CMK (cell line): Measurements from ENCODE around the gene GATA3.
"Not testable (repeated sequence)": the region's sequence is repeated elsewhere in the genome, so short reads cannot be mapped to it uniquely, and the experiment has no call there.

ENCODE experiments used
- DNase-seq: peaks from one replicate; pipeline ENCODE4 v3.0.0-alpha.2; 2010; ENCODE audit warnings: low read depth

GATA3 gene

GRCh38 chr10:8054494-8055407 lies at the start of gene GATA3:
GATA3 (plus strand) TSS chr10:8054688; CDS start chr10:8055656, 968 bp downstream.
- no peak for DNase-seq

DNA sequence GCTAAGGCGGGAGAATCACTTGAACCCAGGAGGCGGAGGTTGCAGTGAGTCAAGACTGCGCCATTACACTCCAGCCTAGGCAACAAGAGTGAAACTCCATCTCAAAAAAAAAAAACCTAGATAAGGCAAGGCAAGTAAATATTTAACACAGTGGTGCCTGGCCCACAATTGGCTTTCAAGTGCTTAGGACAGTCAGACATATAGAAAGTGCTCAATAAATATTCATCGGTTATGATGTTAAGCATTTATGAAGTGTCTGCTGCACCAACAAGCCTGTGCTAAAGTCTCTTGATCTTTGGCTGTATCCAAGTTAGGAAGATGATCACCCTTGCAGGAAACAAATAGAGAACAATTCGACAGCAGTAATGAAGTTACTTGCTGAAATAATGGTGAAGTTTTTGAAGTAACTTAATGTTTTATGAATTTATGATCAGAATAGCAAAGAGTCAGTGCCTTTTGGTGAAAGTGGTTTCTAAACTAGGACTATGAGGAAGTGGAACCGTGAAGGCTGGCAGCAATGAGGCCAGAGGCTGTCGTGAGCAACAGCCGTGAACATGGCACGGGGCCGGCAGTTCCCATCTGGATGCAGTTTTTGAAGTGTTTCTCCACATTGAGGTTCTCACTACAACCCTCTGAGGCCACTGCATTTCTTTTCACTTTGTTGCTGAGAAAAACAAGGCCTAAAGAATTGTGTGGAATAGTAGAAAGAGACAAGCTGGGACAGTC lies 48.1 kb upstream of the GATA3 start:
- DNase-seq: no peak

- no peak for DNase-seq
Measured at GRCh38 chr10:8009031-8009430, 45.5 kb upstream of the GATA3 start.

- no peak for DNase-seq
Measured at GRCh38 chr10:8013006-8013405, 41.5 kb upstream of the GATA3 start.

DNA sequence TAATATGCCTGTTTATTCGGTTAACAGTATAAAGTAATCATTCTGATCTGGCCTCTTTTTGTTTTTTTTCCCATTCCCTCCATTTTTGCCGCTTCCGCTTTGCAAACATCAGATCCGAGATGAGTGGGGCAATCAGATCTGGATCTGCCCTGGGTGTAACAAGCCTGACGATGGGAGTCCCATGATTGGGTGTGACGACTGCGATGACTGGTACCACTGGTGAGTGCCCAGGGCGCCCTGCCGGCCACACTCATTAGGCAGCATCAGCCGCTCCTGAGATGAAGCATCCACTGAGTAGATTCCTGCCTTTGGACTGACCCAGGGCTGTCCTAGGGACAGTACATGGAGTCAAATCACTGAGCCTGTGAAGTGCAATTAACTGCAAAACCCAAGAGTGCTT lies 40.9 kb upstream of the GATA3 start:
- DNase-seq: no peak

DNA sequence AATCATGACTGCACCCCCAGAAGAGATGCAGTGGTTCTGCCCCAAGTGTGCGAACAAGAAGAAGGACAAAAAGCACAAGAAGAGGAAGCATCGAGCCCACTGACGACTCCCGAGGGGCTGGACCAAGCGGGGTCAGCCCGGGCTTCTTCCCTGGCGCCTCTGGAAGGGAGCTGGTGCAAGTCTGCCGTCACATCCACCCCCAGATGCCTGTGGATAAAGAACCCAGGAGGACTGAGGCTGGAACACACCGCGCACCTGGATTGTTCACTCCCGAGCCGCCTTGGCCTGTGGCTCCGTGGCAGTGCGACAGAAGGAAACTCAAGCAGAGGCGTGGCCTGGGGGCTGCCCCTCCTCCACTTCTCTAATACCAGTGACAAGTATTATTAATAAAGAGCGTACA lies 39.8 kb upstream of the GATA3 start:
- DNase-seq: no peak

GRCh38 chr10:8017277-8017676 lies 37.2 kb upstream of the GATA3 start:
- no peak for DNase-seq

DNA sequence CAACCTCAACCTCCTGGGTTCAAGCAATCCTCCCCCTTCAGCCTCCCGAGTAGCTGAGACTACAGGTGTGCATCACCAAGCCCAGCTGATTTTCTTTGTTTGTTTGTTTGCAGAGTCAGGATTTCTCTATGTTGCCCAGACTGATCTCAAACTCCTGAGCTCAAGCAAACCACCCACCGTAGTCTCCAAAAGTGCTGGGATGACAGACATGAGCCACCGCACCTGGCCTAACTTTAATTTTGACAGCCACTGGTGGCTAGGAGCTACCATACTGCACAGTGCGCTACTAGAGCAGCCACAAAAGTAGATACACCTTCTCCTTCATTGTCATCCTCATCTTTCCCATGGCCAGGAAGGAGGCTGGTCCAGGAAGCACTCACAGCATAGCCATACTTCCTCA lies 31.2 kb upstream of the GATA3 start:
- no peak for DNase-seq

DNA sequence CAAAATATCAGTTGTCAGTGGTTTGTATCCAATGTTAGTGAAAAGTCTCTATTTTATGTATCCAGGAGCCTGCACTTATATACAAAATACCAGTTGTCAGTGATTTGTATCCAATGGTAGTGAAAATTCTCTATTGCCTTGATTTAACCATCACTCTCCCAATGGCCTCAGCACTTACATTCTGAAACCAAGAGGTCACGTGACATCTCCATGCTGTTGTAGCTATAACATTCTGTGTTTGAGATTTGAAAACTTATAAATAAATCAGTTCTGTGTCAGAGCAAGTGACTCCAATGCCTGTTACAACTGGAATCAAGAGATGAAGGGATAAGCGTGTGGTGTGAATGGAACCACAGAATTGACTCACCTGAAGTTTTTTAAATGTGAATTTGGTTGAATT lies 30.6 kb upstream of the GATA3 start:
- DNase-seq: no peak

- DNase-seq: no peak
Measured at GRCh38 chr10:8026349-8027259, 27.9 kb upstream of the GATA3 start.

DNA sequence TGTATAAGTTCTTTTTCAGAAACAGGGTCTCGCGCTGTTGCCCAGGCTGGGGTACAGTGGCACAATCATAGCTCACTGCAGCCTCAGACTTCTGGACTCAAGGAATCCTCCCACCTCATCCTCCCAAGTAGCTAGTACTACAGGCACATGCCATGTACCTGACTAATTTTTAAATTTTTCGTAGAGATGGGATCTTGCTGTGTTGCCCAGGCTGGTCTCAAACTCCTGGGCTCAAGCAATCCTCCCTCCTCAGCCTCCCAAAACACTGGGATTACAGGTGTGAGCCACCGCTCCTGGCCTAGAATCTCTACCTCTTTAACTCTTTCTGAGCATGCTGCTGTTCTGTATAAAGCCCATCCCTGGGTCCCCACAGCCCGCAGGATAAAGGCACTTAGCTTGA lies 23.3 kb upstream of the GATA3 start:
- not testable (repeated sequence) for DNase-seq

DNA sequence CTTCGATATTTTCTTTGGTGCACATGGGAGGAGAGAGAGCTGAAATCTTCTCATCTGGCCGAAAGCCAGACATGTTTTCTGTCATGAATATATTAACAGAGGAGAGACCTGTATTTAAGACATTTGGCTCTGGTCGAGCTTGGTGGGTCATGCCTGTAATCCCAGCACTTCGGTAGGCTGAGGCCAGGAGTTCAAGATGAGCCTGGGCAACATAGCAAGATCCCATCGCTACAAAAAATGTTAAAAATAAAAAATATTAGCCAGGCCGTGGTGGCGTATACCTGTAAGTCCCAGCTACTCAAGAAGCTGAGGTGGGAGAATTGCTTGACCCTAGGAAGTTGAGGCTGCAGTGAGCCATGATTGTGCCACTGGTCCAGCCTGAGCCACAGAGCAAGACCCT lies 21.9 kb upstream of the GATA3 start:
- no peak for DNase-seq

GRCh38 chr10:8033812-8034465 lies 20.5 kb upstream of the GATA3 start:
- DNase-seq: no peak

DNA sequence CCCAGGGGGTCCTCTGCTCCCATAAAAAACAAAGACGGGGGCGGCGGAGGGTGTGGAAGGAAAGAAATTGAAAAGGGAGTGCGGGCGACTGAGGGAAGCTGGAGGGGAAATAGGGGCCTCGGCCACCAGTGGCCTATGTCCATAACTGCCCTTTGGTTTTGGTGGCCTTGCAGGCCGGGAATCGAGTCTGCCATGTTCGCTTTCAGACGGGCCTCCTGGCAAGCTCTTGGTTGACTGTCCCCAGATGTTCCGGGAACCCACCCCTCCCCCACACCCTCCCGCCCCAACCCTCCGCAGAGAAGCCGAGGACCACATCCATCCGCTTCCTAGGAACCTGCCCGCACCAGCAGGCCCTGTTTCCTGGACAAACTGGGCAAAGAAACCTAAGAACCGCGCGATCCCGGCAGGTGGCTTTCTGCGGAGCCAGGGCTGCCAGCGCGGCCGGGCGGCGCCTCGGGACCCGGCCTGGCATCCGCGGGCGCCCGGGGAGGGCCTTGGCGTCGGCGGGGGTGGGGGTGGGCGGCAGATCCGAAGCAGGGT lies 20.0 kb upstream of the GATA3 start:
- no peak for DNase-seq

- DNase-seq: no peak
Measured at GRCh38 chr10:8035006-8035640, 19.4 kb upstream of the GATA3 start.

DNA sequence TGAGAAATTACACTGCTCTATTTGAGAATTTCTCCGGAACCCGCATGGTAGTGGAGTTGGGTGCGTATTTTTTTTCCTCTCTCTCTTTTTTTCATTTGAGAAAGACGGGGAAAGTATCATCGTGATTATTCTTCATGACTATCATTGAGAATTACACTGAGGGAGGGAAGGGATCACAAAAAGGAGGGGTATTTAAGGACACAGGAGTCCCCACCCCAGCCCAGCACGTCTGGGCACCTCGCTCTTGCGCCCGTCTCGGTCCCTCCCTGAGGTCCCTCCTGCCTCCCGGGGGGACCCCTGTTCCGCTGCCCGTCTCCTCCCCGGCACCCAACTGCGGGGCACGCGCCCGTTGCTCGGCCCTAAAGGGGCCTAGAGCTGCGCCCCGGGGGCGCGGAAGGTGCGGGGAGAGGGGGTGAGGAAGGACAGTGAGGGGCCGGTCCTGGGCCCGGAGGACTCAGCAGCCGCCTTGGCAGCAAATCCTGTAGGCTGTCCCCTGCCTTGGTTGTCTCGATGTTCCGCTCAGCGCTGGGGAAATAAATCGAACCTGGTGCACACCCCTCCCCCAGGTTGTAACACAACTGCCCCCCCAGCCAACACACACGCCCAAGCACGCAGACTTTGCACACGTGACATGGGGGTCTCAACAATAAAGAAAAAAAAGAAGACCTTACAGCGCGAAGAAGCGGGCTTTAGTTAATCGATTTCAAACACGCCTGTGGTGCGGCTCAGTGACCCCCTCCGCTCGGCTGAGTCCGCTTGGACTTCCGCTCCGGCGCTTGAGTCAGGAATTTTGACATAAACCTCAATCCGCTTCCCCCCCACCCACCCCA lies 18.6 kb upstream of the GATA3 start:
- no peak for DNase-seq

- no peak for DNase-seq
Measured at GRCh38 chr10:8036506-8037198, 17.8 kb upstream of the GATA3 start.

GRCh38 chr10:8037199-8037801 lies 17.2 kb upstream of the GATA3 start:
- no peak for DNase-seq
